Breast epithelium (tissue), 4 donors: ENCODE results near the gene COMT. TPM values are rescaled to one million over a fixed set of nuclear protein-coding genes. Genes with fewer than 3 reads are reported as not detected.
A peak's percentile ranks its signal among the peaks of the same experiment; 100 is the strongest.

Experiments
- DNase-seq, 2 donors: peaks; one replicate each; pipeline ENCODE4 v3.0.0-alpha.2; 2019; ENCODE audit warnings: low spot score in 2 of 2
- H3K27ac ChIP-seq, 2 donors: fragments of 200-600 bp; sonication (generic) in 1 of 2; one replicate each; pipeline ENCODE4 v1.5.1; 2016 to 2019; ENCODE audit warnings: mild to moderate bottlenecking in 1 of 2
- H3K27me3 ChIP-seq, 2 donors: fragments of 200-600 bp; sonication (generic) in 1 of 2; one replicate each; pipeline versions ENCODE4 v1.5.1 to v1.6.0; 2017 to 2019; ENCODE audit warnings: control low read depth in 1 of 2, mild to moderate bottlenecking in 1 of 2
- H3K36me3 ChIP-seq: fragments of 200-600 bp; one replicate; pipeline ENCODE4 v1.5.1; 2019
- H3K4me1 ChIP-seq, 2 donors: fragments of 200-600 bp; sonication (generic); one replicate each; pipeline ENCODE4 v1.5.1; 2016 to 2019; ENCODE audit warnings: control low read depth in 1 of 2
- H3K4me3 ChIP-seq, 3 donors: fragments of 200-600 bp; sonication (generic); 1 replicate in 2 of 3; 2 replicates in 1 of 3; pipeline ENCODE4 v1.5.1; 2016 to 2019; ENCODE audit warnings: mild to moderate bottlenecking in 3 of 3, moderate library complexity in 2 of 3
- H3K9me3 ChIP-seq, 2 donors: fragments of 200-600 bp; sonication (generic) in 1 of 2; one replicate each; pipeline ENCODE4 v1.5.1; 2016 to 2019; ENCODE audit warnings: control low read depth in 1 of 2
- POLR2A ChIP-seq: fragments of 450-650 bp; IDR thresholded peaks from one replicate; pipeline ENCODE4 v1.6.1; 2016; ENCODE audit warnings: antibody characterized with exemption, mild to moderate bottlenecking, moderate library complexity
- POLR2AphosphoS5 ChIP-seq, 3 donors: sonication (generic); formaldehyde crosslinking; IDR thresholded peaks; one replicate each; pipeline ENCODE4 v1.6.1; 2017; ENCODE audit warnings: antibody characterized with exemption in 3 of 3
- intact Hi-C: fragments of 100-400 bp; cut with DNase I; formaldehyde crosslinking; loops from one replicate; pipeline ENCODE4 v1.15.1; 2023; ENCODE audit warnings: low total_unique reads
- total RNA-seq, 3 donors: library from RNA; depleted of rRNA; stranded (reverse); fragments of >200 nt; gene quantifications; one replicate each; pipeline ENCODE4 v1.1.0, GENCODE V29; 2016
- TF ChIP-seq, protein P1 (sequence below), 3 donors: fragments of 450-650 bp; IDR thresholded peaks; one replicate each; pipeline ENCODE4 v1.5.1; 2016 to 2017; ENCODE audit warnings: antibody characterized with exemption in 3 of 3, mild to moderate bottlenecking in 3 of 3, moderate library complexity in 3 of 3

The COMT gene
- total RNA-seq, 3 donors from 2014 or later, result 136 to 198 (median 196) TPM

DNA sequence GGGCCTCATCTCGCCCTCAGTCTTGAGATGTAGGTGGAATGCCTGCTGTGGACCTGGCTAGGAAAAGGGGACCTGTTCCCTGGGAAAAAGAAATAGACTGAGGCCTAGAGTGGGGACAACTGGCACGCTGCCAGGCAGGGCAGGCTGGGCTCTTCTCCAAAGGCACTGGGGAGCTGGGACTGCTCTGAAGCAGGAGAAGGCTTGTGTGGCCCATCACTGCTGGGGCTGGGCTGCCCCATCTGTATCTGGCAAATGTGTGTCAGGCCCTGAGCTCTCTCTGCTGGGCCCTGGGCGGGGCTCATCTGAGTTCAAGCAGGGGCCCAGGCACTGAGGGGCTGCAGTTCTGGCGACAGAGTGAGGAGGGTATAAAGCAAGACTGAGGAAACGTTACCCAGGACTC is 42.2 kb downstream of the COMT start:
- H3K27ac ChIP-seq, result no peak overlapping the region
- no peaks in the 10 kb centered on the region for H3K36me3 ChIP-seq
- DNase-seq, result no peak
- no peak overlapping the region for H3K4me3 ChIP-seq
- TF ChIP-seq POLR2AphosphoS5 (IDR thresholded peaks at IDR 0.05) (no peak), POLR2A (no peak)
- TF ChIP-seq, protein P1, sequence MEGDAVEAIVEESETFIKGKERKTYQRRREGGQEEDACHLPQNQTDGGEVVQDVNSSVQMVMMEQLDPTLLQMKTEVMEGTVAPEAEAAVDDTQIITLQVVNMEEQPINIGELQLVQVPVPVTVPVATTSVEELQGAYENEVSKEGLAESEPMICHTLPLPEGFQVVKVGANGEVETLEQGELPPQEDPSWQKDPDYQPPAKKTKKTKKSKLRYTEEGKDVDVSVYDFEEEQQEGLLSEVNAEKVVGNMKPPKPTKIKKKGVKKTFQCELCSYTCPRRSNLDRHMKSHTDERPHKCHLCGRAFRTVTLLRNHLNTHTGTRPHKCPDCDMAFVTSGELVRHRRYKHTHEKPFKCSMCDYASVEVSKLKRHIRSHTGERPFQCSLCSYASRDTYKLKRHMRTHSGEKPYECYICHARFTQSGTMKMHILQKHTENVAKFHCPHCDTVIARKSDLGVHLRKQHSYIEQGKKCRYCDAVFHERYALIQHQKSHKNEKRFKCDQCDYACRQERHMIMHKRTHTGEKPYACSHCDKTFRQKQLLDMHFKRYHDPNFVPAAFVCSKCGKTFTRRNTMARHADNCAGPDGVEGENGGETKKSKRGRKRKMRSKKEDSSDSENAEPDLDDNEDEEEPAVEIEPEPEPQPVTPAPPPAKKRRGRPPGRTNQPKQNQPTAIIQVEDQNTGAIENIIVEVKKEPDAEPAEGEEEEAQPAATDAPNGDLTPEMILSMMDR (IDR thresholded peaks at IDR 0.05), result no peak
- no peaks in the 10 kb centered on the region for H3K9me3 ChIP-seq
- intact Hi-C loops, result no loop called here
- no peaks in the 10 kb centered on the region for H3K27me3 ChIP-seq
- H3K4me1 ChIP-seq, result peaks cover 8 to 21% of the 10 kb centered on the region in 2 donors

DNA sequence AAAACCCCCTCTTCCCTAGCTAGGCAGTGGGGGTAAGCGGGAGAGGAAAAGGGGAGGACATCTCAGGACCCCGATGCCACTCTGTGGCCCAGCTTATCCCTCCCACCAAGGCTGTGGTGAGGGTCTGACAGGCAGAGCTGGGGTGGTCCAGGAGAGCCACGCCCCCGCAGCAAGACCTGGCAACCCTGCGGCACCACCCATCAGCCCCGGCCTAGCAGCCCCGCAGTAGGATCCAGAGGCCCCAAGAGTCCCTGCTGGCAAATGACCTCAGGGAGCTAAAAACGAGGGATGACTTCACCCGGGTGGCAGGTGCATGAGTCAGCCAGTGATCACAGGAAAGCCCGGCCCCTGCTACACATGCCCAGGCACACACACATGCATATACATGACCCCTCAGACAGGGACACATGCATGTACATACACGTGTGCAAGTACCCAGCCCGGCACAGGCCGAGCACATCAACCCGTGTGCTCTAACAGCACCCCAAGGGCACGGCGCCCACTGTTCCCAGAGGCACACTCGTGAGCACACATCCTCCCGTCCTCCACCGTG is 42.7 kb downstream of the COMT start:
- intact Hi-C loops, result no loop called here
- Histone ChIP-seq H3K27ac (no peak overlapping the region), H3K27me3 (no peaks in the 10 kb centered on the region), H3K9me3 (no peaks in the 10 kb centered on the region), H3K4me3 (no peak overlapping the region), H3K4me1 (peaks cover 8 to 21% of the 10 kb centered on the region in 2 donors), H3K36me3 (no peaks in the 10 kb centered on the region)
- TF ChIP-seq, protein P1 (IDR thresholded peaks at IDR 0.05), result no peak
- no peak for TF ChIP-seq POLR2AphosphoS5 (IDR thresholded peaks at IDR 0.05)
- TF ChIP-seq POLR2A, result no peak
- no peak for DNase-seq

DNA sequence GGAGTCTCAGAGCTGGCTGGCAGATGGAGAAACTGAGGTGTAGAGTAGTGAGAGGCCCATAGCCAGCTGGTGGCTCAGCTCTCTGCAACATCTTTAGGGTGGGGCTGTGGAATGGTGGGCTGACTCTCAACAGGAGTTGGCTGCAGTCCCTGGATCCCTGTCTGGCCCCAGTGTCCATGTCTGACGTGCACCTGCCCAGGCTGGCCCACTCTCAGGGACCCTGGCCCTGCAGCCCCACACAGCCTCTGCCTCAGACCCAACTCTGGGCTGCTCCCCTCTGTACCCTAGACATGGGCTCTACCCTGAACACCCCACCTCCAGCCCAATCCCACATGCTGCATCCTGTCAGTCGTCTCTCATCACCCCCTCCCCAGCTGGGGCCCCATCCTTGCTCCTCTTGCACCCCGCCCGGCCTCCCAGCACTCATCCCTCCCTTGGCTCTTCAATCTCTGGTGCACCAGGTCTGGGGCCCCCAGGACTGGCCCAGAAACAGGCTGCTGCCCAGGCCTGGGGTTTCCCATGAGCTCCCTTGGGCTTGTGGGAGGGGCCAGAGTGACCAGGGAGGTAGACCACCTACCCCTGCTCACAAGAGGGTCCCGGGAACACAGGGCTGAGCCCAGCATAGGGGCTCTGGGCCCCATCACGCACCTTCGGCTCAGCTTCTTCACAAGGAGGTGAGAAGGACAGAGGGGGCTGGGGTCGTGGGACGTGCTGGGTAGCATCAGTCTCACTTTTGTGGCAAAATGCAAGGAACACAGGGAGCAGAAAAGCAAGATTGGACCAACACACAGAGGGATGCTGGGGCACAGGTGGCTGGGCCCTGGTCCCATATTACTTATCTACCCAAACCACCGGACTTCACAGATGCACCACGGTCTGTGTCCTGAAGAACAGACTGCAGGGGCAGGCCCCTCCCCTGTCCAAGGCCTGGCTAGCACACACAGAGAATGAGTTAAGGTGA is 43.6 kb downstream of the COMT start:
- Histone ChIP-seq H3K27ac (no peak overlapping the region), H3K4me1 (peaks cover 8 to 21% of the 10 kb centered on the region in 2 donors), H3K36me3 (no peaks in the 10 kb centered on the region), H3K27me3 (no peaks in the 10 kb centered on the region), H3K4me3 (peak overlapping the region in 1 of 3 donors; percentile 88), H3K9me3 (no peaks in the 10 kb centered on the region)
- intact Hi-C loops, result no loop called here
- TF ChIP-seq, protein P1 (IDR thresholded peaks at IDR 0.05), result no peak
- no peak for DNase-seq

DNA sequence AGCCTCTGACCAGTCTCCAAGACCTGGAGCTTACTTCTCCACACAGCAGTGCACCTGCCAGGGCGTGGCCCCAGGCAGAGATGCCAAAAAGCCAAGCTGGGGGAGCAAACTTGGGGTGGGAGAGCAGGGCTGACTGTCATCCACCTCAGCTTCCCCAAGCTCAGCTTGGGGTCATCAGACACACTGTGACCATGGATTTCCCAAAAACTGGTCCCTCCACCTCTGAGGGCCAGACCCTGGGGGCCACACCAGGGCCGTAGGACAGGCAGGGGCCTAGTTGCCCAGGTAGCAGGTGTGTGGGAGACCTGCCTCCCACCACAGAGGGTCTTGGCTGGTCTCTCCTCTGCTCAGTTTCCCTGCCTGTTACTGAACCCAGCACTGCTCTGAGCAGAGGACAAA is 44.4 kb downstream of the COMT start:
- H3K27ac ChIP-seq, result peak overlapping the region; percentile 80 to 90
- intact Hi-C loops, result no loop called here

More for the DNA sequence above, 44.4 kb downstream of the COMT start:
- peaks cover 8 to 21% of the 10 kb centered on the region in 2 donors for H3K4me1 ChIP-seq
- DNase-seq, result no peak
- no peaks in the 10 kb centered on the region for H3K9me3 ChIP-seq
- no peaks in the 10 kb centered on the region for H3K27me3 ChIP-seq
- TF ChIP-seq POLR2A, result no peak
- no peak for TF ChIP-seq POLR2AphosphoS5 (IDR thresholded peaks at IDR 0.05)
- TF ChIP-seq, protein P1 (IDR thresholded peaks at IDR 0.05), result no peak
- H3K4me3 ChIP-seq, result peak overlapping the region; percentile 76 to 88 (median 86)
- no peaks in the 10 kb centered on the region for H3K36me3 ChIP-seq
